SK-N-SH (cell line): ENCODE data around the gene UTRN. TPM values are rescaled to one million over a fixed set of nuclear protein-coding genes. Genes with fewer than 3 reads are reported as not detected.
A peak's percentile ranks its signal among the peaks of the same experiment; 100 is the strongest.

Source experiments
- CTCF ChIA-PET: fragments of 300-600, 350-600 bp; formaldehyde crosslinking; extraction: SDS; loops from one replicate; lab custom pipeline; 2021; lab: Yijun Ruan, JAX
- POLR2A ChIA-PET: fragments of 350-600 bp; sonication (Branson Sonifier 250); formaldehyde crosslinking; extraction: SDS; loops from one replicate; lab custom pipeline; 2020; ENCODE audit warnings: antibody characterized with exemption, inconsistent platforms; lab: Yijun Ruan, JAX
- DNase-seq: peaks from one replicate; pipeline ENCODE4 v3.0.0; 2012
- H2AFZ ChIP-seq: fragments of 200-600 bp; sonication (generic); 2 replicates; pipeline ENCODE4 v1.8.1; 2016; ENCODE audit warnings: antibody characterized with exemption, mild to moderate bottlenecking, low read depth
- H3F3A ChIP-seq: fragments of 200-600 bp; sonication (generic); replicated peaks from 2 replicates; pipeline ENCODE3; 2016; ENCODE audit warnings: antibody characterized with exemption, mild to moderate bottlenecking; ENCODE audit not compliant: insufficient read depth
- H3K27ac ChIP-seq, 2 experiments: fragments of 200-500 bp in 1 of 2; fragments of 200-600 bp in 1 of 2; sonication (Bioruptor generic) in 1 of 2; sonication (generic), shearing (Covaris generic) in 1 of 2; 2 replicates each; pipeline versions ENCODE4 v1.5.1 to v1.6.1; 2014 to 2016; ENCODE audit warnings: low read depth in 2 of 2, inconsistent platforms in 1 of 2, low read length in 1 of 2, mild to moderate bottlenecking in 1 of 2, mixed read lengths in 1 of 2
- H3K27me3 ChIP-seq: fragments of 200-600 bp; sonication (generic), shearing (Covaris generic); 2 replicates; pipeline ENCODE4 v1.6.1; 2016; ENCODE audit warnings: mixed run types; ENCODE audit not compliant: insufficient read depth
- H3K36me3 ChIP-seq, 2 experiments: fragments of 200-500 bp in 1 of 2; fragments of 200-600 bp in 1 of 2; sonication (Bioruptor generic) in 1 of 2; sonication (generic) in 1 of 2; replicated peaks in 1 of 2; 2 replicates each; pipeline versions ENCODE3 to v1.5.1; 2014 to 2016; ENCODE audit warnings: low read length in 1 of 2, mild to moderate bottlenecking in 1 of 2; ENCODE audit not compliant: insufficient read depth in 2 of 2, control insufficient read depth in 1 of 2
- H3K4me1 ChIP-seq, 2 experiments: fragments of 200-500 bp in 1 of 2; fragments of 200-600 bp in 1 of 2; sonication (Bioruptor generic) in 1 of 2; sonication (generic), shearing (Covaris generic) in 1 of 2; 2 replicates each; pipeline versions ENCODE4 v1.5.1 to v1.6.1; 2014 to 2016; ENCODE audit warnings: low read depth in 1 of 2, low read length in 1 of 2, mixed run types in 1 of 2; ENCODE audit not compliant: insufficient read depth in 2 of 2, control insufficient read depth in 1 of 2
- H3K4me2 ChIP-seq: fragments of 200-600 bp; sonication (generic), shearing (Covaris generic); 2 replicates; pipeline ENCODE4 v1.6.1; 2017; ENCODE audit warnings: mixed run types
- H3K4me3 ChIP-seq, 2 experiments: fragments of 200-500 bp in 1 of 2; fragments of 200-600 bp in 1 of 2; sonication (Bioruptor generic) in 1 of 2; sonication (generic), shearing (Covaris generic) in 1 of 2; 2 replicates each; pipeline versions ENCODE4 v1.5.1 to v1.8.1; 2014 to 2016; ENCODE audit warnings: low read depth in 2 of 2, inconsistent platforms in 1 of 2, low read length in 1 of 2, mild to moderate bottlenecking in 1 of 2, mixed read lengths in 1 of 2, moderate library complexity in 1 of 2
- H3K79me2 ChIP-seq: fragments of 200-600 bp; sonication (generic); 2 replicates; pipeline ENCODE4 v1.8.1; 2017; ENCODE audit warnings: mild to moderate bottlenecking; ENCODE audit not compliant: insufficient read depth
- H3K9ac ChIP-seq: fragments of 200-600 bp; sonication (generic); 2 replicates; pipeline ENCODE4 v1.6.1; 2017; ENCODE audit warnings: mixed run types
- H3K9me2 ChIP-seq: fragments of 200-600 bp; sonication (generic); 2 replicates; pipeline ENCODE4 v1.6.1; 2017; ENCODE audit warnings: mixed run types
- H3K9me3 ChIP-seq: fragments of 200-600 bp; sonication (generic); 2 replicates; pipeline ENCODE4 v1.6.1; 2017; ENCODE audit warnings: mixed run types, mild to moderate bottlenecking, moderate library complexity
- H4K20me1 ChIP-seq: fragments of 200-600 bp; sonication (generic); 2 replicates; pipeline ENCODE4 v1.6.1; 2017; ENCODE audit warnings: mild to moderate bottlenecking, mixed run types; ENCODE audit not compliant: insufficient read depth
- EP300 ChIP-seq, 2 experiments: IDR thresholded peaks; 2 replicates each; pipeline versions ENCODE4 v1.4.0 to v1.6.1; 2012; ENCODE audit warnings: borderline replicate concordance in 1 of 2, low read depth in 1 of 2, low read length in 1 of 2
- EZH2phosphoT487 ChIP-seq: fragments of 200-600 bp; sonication (generic); IDR thresholded peaks from 2 replicates; pipeline ENCODE4 v1.6.1; 2017; ENCODE audit warnings: low read depth, mixed run types, mild to moderate bottlenecking, antibody characterized with exemption, moderate library complexity, borderline replicate concordance
- FOSL2 ChIP-seq: IDR thresholded peaks from 2 replicates; pipeline ENCODE4 v1.4.0; 2012; ENCODE audit warnings: low read depth, mild to moderate bottlenecking, moderate library complexity, borderline replicate concordance
- MXI1 ChIP-seq: IDR thresholded peaks from 2 replicates; pipeline ENCODE4 v1.6.1; 2012; ENCODE audit warnings: mild to moderate bottlenecking, low read depth, low read length, improper control_type of control experiment
- POLR2AphosphoS5 ChIP-seq: IDR thresholded peaks from 2 replicates; pipeline ENCODE4 v1.6.1; 2012; ENCODE audit warnings: low read depth, low read length
- RAD21 ChIP-seq: IDR thresholded peaks from 2 replicates; pipeline ENCODE4 v1.6.1; 2012; ENCODE audit warnings: mild to moderate bottlenecking, low read length
- RFX5 ChIP-seq: IDR thresholded peaks from 2 replicates; pipeline ENCODE4 v1.6.1; 2012; ENCODE audit warnings: mild to moderate bottlenecking, improper control_type of control experiment, low read length
- RXRA ChIP-seq: IDR thresholded peaks from 2 replicates; pipeline ENCODE4 v1.4.0; 2012; ENCODE audit warnings: low read depth, mild to moderate bottlenecking, borderline replicate concordance
- TEAD4 ChIP-seq: IDR thresholded peaks from 2 replicates; pipeline ENCODE4 v1.4.0; 2012; ENCODE audit warnings: mild to moderate bottlenecking, borderline replicate concordance; ENCODE audit not compliant: insufficient read depth
- WGBS: methylation state at CpG from one replicate; pipeline ENCODE4 v1.1.6; 2017; ENCODE audit warnings: low lambda C conversion rate; 5-methylcytosine and 5-hydroxymethylcytosine counted together
- polyA plus RNA-seq, 3 experiments: library from polyadenylated mRNA; depleted of rRNA; stranded (reverse); fragments of >200 nt; gene quantifications; 2 replicates each; pipeline ENCODE4 v1.2.3, GENCODE V29; 2012
- TF ChIP-seq, protein P1 (sequence below): IDR thresholded peaks from 2 replicates; pipeline ENCODE4; 2012
- TF ChIP-seq, protein P2 (sequence below): IDR thresholded peaks from 2 replicates; pipeline ENCODE4 v1.6.1; 2012; ENCODE audit warnings: mild to moderate bottlenecking, low read depth, low read length, moderate library complexity
- TF ChIP-seq, protein P3 (sequence below): fragments of 200-600 bp; sonication (generic); IDR thresholded peaks from 2 replicates; pipeline ENCODE4 v1.6.1; 2017; ENCODE audit warnings: antibody characterized with exemption, mild to moderate bottlenecking, moderate library complexity
- TF ChIP-seq, protein P4 (sequence below): fragments of 150-350 bp; IDR thresholded peaks from 2 replicates; pipeline ENCODE4 v1.6.1; 2016; ENCODE audit warnings: mild to moderate bottlenecking, low read depth, low read length

The UTRN gene
- polyA plus RNA-seq, 1 of the 3 experiments (the other 2 are of a cell fraction) = 6.8 TPM

DNA sequence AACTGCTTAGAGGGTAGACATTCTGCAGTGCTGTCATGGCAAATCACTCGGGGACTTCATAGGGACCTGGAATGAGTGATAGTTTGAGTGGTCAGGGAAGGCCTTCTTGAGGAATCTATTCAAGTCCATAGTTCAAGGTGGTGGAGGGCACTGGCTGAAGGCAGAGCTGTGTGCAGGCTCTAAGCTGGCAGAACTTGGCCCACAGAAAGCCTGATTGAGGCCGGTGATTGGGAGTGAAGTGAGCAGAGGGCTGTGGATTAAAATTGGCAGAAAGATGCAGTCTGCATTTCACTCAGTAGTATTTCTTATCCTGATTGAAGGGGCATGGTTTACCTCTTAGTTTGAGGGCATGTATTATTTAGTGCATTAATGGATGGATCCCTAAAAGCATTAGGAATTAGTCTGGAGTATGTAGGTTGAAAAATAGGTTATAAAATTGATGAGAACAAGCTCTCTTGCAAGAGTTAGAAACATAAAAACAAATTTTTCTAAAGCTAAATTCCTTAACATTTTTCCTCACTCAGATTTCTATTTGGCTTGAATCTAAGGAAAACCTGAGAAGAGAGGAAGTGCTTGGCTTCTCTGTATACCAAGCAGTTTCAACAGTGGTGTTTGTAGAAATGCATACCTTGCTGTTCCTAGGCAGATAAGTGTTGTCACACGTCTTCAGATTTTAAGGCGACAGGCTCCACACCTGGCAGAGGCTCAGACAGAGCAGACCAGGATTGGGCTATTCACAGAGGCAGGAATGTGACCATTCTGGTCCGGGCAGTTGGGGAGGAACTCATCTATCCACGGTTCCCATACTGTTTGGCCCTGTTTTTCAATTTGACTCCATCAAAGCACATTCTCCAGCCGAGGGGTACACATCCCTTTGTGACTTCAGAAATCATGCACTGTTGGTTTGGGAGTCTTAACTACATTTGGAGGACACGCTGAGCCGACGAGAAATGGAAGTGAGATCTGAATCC is 45.2 kb downstream of the UTRN start:
- H3K4me2 ChIP-seq = no peak overlapping the region
- no peaks in the 10 kb centered on the region for H4K20me1 ChIP-seq
- H3K9me2 ChIP-seq = no peaks in the 10 kb centered on the region
- peaks cover 0 to 6% of the 10 kb centered on the region in 2 experiments; a peak in 3 of 4 replicates for H3K4me1 ChIP-seq
- H3K79me2 ChIP-seq = peaks cover 14% of the 10 kb centered on the region
- TF ChIP-seq EZH2phosphoT487 = no peak
- TF ChIP-seq, protein P1, sequence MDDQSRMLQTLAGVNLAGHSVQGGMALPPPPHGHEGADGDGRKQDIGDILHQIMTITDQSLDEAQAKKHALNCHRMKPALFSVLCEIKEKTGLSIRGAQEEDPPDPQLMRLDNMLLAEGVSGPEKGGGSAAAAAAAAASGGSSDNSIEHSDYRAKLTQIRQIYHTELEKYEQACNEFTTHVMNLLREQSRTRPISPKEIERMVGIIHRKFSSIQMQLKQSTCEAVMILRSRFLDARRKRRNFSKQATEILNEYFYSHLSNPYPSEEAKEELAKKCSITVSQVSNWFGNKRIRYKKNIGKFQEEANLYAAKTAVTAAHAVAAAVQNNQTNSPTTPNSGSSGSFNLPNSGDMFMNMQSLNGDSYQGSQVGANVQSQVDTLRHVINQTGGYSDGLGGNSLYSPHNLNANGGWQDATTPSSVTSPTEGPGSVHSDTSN = no peak
- no peak for TF ChIP-seq RAD21
- DNase-seq = no peak
- H2AFZ ChIP-seq = no peak overlapping the region
- ChIA-PET CTCF (no interaction called here), POLR2A (no interaction called here)
- H3K27me3 ChIP-seq = no peaks in the 10 kb centered on the region; the same call in 1 of the 2 replicates
- WGBS = 23% methylated on average over 10 of the region's 10 CpGs
- H3K36me3 ChIP-seq = no peaks in the 10 kb centered on the region
- no peak overlapping the region for H3K9ac ChIP-seq
- no peaks in the 10 kb centered on the region for H3K9me3 ChIP-seq
- H3K4me3 ChIP-seq = no peak overlapping the region
- H3K27ac ChIP-seq = peak overlapping the region in 1 of 2 experiments; percentile 69; a peak in 1 of 4 replicates
- peaks cover 5% of the 10 kb centered on the region for H3F3A ChIP-seq

DNA sequence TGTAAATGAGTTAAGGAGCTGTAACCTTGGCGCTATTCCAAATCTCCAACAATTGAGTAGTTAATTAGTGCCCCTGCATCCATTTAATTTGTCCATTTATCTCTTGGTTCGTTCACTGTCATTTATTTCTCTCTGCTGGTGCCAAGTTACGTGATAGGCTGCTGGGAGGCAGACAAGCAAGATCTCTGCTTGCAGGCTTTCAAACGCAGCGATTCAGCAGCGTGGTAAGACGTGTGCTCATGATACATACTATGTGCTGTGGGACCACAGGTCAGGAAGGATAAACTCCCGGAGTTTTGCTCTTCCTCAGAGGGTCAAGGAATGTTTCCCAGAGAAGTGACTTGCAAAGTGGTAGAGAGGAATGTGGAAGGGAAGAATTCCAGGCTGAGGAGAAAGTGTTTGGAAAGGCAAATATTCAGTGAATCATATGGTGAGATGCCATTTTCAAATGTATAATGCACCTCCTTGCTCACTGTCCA is 46.4 kb downstream of the UTRN start:
- H3K4me2 ChIP-seq = peak overlapping the region; percentile 63; the same call in 1 of the 2 replicates
- H2AFZ ChIP-seq = no peak overlapping the region
- ChIA-PET POLR2A (no interaction called here), CTCF (no interaction called here)
- H3K27ac ChIP-seq = peak overlapping the region; percentile 47 to 69; a peak in 3 of 4 replicates
- H3K4me3 ChIP-seq = no peak overlapping the region
- WGBS = 13% methylated on average over 8 of the region's 8 CpGs
- no peaks in the 10 kb centered on the region for H3K9me2 ChIP-seq
- no peak overlapping the region for H3K9ac ChIP-seq
- peaks cover 0 to 6% of the 10 kb centered on the region in 2 experiments; a peak in 3 of 4 replicates for H3K4me1 ChIP-seq
- 0 out of 2 replicates have a peak, but pooled peaks cover 2% of the 10 kb centered on the region for H4K20me1 ChIP-seq
- peaks cover 5% of the 10 kb centered on the region for H3F3A ChIP-seq
- no peaks in the 10 kb centered on the region for H3K9me3 ChIP-seq
- no peaks in the 10 kb centered on the region; the same call in 1 of the 2 replicates for H3K27me3 ChIP-seq
- H3K79me2 ChIP-seq = peaks cover 14% of the 10 kb centered on the region
- no peaks in the 10 kb centered on the region for H3K36me3 ChIP-seq
- no peak for DNase-seq
- TF ChIP-seq, protein P1 = no peak
- TF ChIP-seq, protein P2, sequence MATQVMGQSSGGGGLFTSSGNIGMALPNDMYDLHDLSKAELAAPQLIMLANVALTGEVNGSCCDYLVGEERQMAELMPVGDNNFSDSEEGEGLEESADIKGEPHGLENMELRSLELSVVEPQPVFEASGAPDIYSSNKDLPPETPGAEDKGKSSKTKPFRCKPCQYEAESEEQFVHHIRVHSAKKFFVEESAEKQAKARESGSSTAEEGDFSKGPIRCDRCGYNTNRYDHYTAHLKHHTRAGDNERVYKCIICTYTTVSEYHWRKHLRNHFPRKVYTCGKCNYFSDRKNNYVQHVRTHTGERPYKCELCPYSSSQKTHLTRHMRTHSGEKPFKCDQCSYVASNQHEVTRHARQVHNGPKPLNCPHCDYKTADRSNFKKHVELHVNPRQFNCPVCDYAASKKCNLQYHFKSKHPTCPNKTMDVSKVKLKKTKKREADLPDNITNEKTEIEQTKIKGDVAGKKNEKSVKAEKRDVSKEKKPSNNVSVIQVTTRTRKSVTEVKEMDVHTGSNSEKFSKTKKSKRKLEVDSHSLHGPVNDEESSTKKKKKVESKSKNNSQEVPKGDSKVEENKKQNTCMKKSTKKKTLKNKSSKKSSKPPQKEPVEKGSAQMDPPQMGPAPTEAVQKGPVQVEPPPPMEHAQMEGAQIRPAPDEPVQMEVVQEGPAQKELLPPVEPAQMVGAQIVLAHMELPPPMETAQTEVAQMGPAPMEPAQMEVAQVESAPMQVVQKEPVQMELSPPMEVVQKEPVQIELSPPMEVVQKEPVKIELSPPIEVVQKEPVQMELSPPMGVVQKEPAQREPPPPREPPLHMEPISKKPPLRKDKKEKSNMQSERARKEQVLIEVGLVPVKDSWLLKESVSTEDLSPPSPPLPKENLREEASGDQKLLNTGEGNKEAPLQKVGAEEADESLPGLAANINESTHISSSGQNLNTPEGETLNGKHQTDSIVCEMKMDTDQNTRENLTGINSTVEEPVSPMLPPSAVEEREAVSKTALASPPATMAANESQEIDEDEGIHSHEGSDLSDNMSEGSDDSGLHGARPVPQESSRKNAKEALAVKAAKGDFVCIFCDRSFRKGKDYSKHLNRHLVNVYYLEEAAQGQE = no peak
- no peak for TF ChIP-seq RXRA
- no peak for TF ChIP-seq RFX5
- no peak for TF ChIP-seq MXI1
- TF ChIP-seq TEAD4 = no peak
- TF ChIP-seq EP300 (IDR thresholded peaks at IDR 0.05; ENCODE audit: borderline replicate concordance in 1 of 2, low read depth in 1 of 2, low read length in 1 of 2) = no peak
- TF ChIP-seq FOSL2 = no peak
- no peak for TF ChIP-seq POLR2AphosphoS5
- TF ChIP-seq, protein P3, sequence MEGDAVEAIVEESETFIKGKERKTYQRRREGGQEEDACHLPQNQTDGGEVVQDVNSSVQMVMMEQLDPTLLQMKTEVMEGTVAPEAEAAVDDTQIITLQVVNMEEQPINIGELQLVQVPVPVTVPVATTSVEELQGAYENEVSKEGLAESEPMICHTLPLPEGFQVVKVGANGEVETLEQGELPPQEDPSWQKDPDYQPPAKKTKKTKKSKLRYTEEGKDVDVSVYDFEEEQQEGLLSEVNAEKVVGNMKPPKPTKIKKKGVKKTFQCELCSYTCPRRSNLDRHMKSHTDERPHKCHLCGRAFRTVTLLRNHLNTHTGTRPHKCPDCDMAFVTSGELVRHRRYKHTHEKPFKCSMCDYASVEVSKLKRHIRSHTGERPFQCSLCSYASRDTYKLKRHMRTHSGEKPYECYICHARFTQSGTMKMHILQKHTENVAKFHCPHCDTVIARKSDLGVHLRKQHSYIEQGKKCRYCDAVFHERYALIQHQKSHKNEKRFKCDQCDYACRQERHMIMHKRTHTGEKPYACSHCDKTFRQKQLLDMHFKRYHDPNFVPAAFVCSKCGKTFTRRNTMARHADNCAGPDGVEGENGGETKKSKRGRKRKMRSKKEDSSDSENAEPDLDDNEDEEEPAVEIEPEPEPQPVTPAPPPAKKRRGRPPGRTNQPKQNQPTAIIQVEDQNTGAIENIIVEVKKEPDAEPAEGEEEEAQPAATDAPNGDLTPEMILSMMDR = no peak
- TF ChIP-seq, protein P4, sequence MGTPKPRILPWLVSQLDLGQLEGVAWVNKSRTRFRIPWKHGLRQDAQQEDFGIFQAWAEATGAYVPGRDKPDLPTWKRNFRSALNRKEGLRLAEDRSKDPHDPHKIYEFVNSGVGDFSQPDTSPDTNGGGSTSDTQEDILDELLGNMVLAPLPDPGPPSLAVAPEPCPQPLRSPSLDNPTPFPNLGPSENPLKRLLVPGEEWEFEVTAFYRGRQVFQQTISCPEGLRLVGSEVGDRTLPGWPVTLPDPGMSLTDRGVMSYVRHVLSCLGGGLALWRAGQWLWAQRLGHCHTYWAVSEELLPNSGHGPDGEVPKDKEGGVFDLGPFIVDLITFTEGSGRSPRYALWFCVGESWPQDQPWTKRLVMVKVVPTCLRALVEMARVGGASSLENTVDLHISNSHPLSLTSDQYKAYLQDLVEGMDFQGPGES = no peak
